Measurements from ENCODE around the gene MDN1. TPM values are rescaled to one million over a fixed set of nuclear protein-coding genes. Genes with fewer than 3 reads are reported as not detected.

The MDN1 gene
- total and polyA plus RNA-seq, 2 of the 13 experiments (the other 11 are each of a cell fraction or from before 2014, with no cell fraction given) = 18.8 to 52.9 TPM

DNA sequence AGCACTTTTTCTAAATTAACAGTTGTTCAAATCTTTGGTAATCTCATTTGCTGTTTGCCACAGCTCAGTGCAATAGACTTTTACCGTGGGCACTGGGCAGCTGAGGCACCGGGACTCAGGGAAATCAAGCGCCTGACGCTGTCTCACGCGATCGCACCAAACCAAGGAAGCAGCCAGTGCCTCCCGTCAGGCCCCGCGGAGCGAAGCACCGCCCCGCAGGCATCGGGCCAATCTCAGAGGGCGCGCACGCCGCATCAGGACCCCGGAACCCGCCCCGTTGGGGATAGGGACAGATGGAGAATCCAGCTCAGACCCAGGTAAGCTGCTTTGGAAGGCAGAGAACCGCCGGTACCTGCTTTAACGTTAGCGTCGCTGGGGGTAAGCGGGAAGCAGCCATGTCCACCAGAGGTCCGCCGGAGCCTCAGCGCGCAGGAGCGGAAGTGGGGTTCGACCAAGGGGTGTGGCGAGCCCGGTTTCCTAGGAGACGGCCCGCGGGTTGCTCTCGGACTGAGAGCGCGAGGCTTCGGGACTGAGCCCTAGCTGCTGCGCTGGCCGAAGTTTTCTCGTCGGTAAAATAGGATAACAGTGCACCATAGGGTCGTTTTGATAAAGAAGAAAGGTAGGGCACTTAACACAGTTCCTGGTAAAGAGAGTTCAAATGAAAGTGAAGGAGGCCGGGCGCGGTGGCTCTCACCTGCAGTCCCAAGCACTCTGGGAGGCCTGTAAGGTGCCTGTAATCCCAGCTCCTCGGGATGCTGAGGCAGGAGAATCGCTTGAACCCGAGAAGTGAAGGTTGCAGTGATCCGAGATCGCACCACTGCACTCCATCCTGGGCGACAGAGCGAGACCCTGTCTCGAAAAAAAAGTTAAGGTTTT, 181.0 kb downstream of the MDN1 start, which contains the start of gene LYRM2 (continued):
- TF ChIP-seq TRIM22 (IDR thresholded peaks at IDR 0.05) (no peak), CEBPG (CRISPR knock-in tag; IDR thresholded peaks at IDR 0.05) (no peak), SOX6 (IDR thresholded peaks at IDR 0.05) (no peak), SOX6 (CRISPR knock-in tag; IDR thresholded peaks at IDR 0.05) (peak; percentile 65), ZNF326 (CRISPR knock-in tag; IDR thresholded peaks at IDR 0.05; ENCODE audit: borderline replicate concordance) (no peak), MEIS1 (CRISPR knock-in tag; IDR thresholded peaks at IDR 0.05; ENCODE audit: borderline replicate concordance) (no peak), KAT7 (CRISPR knock-in tag; IDR thresholded peaks at IDR 0.05; ENCODE audit: borderline replicate concordance) (peak; percentile 41; the same call in 1 of the 2 replicates), YY1 (IDR thresholded peaks at IDR 0.05; ENCODE audit: insufficient read depth, insufficient replicate concordance, low read depth, low read length) (peak; percentile 88), DDIT3 (CRISPR knock-in tag; IDR thresholded peaks at IDR 0.05) (no peak), ZNF547 (CRISPR knock-in tag; IDR thresholded peaks at IDR 0.05) (0 out of 2 replicates have a peak, but pooled peaks have one; percentile 61), MAZ (IDR thresholded peaks at IDR 0.05; ENCODE audit: borderline replicate concordance, low read depth, low read length) (no peak), MAZ (CRISPR knock-in tag; IDR thresholded peaks at IDR 0.05; ENCODE audit: low read depth) (no peak; the same call in 1 of the 2 replicates), ZNF503 (CRISPR knock-in tag; IDR thresholded peaks at IDR 0.05) (0 out of 2 replicates have a peak, but pooled peaks have one; percentile 61), ZFP82 (CRISPR knock-in tag; IDR thresholded peaks at IDR 0.05; ENCODE audit: borderline replicate concordance) (no peak), PRDM10 (CRISPR knock-in tag; IDR thresholded peaks at IDR 0.05; ENCODE audit: low read depth) (peak; percentile 19; the same call in 1 of the 2 replicates), CENPX (CRISPR knock-in tag; IDR thresholded peaks at IDR 0.05) (no peak)
- TF ChIP-seq, protein P1, sequence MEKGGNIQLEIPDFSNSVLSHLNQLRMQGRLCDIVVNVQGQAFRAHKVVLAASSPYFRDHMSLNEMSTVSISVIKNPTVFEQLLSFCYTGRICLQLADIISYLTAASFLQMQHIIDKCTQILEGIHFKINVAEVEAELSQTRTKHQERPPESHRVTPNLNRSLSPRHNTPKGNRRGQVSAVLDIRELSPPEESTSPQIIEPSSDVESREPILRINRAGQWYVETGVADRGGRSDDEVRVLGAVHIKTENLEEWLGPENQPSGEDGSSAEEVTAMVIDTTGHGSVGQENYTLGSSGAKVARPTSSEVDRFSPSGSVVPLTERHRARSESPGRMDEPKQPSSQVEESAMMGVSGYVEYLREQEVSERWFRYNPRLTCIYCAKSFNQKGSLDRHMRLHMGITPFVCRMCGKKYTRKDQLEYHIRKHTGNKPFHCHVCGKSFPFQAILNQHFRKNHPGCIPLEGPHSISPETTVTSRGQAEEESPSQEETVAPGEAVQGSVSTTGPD (CRISPR knock-in tag; IDR thresholded peaks at IDR 0.05) = no peak
- TF ChIP-seq, protein P2, sequence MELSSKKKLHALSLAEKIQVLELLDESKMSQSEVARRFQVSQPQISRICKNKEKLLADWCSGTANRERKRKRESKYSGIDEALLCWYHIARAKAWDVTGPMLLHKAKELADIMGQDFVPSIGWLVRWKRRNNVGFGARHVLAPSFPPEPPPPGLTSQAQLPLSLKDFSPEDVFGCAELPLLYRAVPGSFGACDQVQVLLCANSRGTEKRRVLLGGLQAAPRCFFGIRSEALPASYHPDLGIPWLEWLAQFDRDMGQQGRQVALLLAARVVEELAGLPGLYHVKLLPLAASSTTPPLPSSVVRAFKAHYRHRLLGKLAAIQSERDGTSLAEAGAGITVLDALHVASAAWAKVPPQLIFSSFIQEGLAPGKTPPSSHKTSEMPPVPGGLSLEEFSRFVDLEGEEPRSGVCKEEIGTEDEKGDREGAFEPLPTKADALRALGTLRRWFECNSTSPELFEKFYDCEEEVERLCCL (CRISPR knock-in tag; IDR thresholded peaks at IDR 0.05; ENCODE audit: borderline replicate concordance) = no peak

All from HepG2 (cell line).